IMR-90 (cell line): ENCODE data around the gene DNAJC5. TPM values are rescaled to one million over a fixed set of nuclear protein-coding genes. Genes with fewer than 3 reads are reported as not detected.

Experiments used
- ATAC-seq: fragments of 200-7000 bp; cut with Tn5 transposase; 2 replicates; pipeline ENCODE4 v1.9.1; 2020; ENCODE audit warnings: low read depth, mild to moderate bottlenecking, moderate library complexity
- BruUV-seq: library from RNA; stranded (reverse); fragments of 400-500 nt; replicated peaks from 2 replicates; lab custom pipeline; 2021; lab: Mats Ljungman, UMichigan
- CTCF ChIA-PET: fragments of 300-600 bp; formaldehyde crosslinking; extraction: SDS; loops from one replicate; lab custom pipeline; 2021; ENCODE audit warnings: antibody characterized with exemption; lab: Yijun Ruan, JAX
- POLR2A ChIA-PET: fragments of 300-600 bp; sonication (Branson Sonifier 250); formaldehyde crosslinking; loops from one replicate; lab custom pipeline; 2022; ENCODE audit warnings: antibody characterized with exemption; ENCODE audit not compliant: unreplicated experiment; lab: Charles Lee
- DNase-seq: peaks from one replicate; pipeline ENCODE4 v3.0.0; 2013
- H2AFZ ChIP-seq: replicated peaks from 2 replicates; pipeline ENCODE3; 2013; ENCODE audit warnings: low read length, mild to moderate bottlenecking; ENCODE audit not compliant: poor library complexity
- H2AK5ac ChIP-seq: 2 replicates; pipeline ENCODE4 v1.6.1; 2013; ENCODE audit warnings: low read depth, low read length, inconsistent platforms
- H2AK9ac ChIP-seq: replicated peaks from 2 replicates; pipeline ENCODE3; 2013; ENCODE audit warnings: mild to moderate bottlenecking, low read depth, low read length, moderate library complexity; ENCODE audit not compliant: poor library complexity
- H2BK120ac ChIP-seq: 2 replicates; pipeline ENCODE4 v1.6.1; 2013; ENCODE audit warnings: low read depth, low read length, inconsistent platforms
- H2BK15ac ChIP-seq: 3 replicates; pipeline ENCODE4 v1.6.1; 2013; ENCODE audit warnings: low read depth, low read length, inconsistent platforms
- H2BK20ac ChIP-seq: 2 replicates; pipeline ENCODE4 v1.6.1; 2013; ENCODE audit warnings: low read depth, mild to moderate bottlenecking, inconsistent platforms, low read length, moderate library complexity
- H2BK5ac ChIP-seq: 2 replicates; pipeline ENCODE4 v1.6.1; 2013; ENCODE audit warnings: mild to moderate bottlenecking, low read depth, low read length, inconsistent platforms; ENCODE audit not compliant: poor library complexity, severe bottlenecking
- H3K14ac ChIP-seq: replicated peaks from 2 replicates; pipeline ENCODE4 v1.6.1; 2013; ENCODE audit warnings: low read depth, low read length, inconsistent platforms
- H3K18ac ChIP-seq: 2 replicates; pipeline ENCODE4 v1.6.1; 2013; ENCODE audit warnings: low read depth, low read length, control low read depth
- H3K23ac ChIP-seq: 2 replicates; pipeline ENCODE4 v1.6.1; 2013; ENCODE audit warnings: low read depth, low read length, inconsistent platforms
- H3K27ac ChIP-seq: 2 replicates; pipeline ENCODE4 v1.5.1; 2013; ENCODE audit warnings: mild to moderate bottlenecking, control low read depth, low read length; ENCODE audit not compliant: insufficient read depth
- H3K27me3 ChIP-seq: 2 replicates; pipeline ENCODE4 v1.6.1; 2013; ENCODE audit warnings: low read length; ENCODE audit not compliant: control insufficient read depth, insufficient read depth
- H3K36me3 ChIP-seq: 2 replicates; pipeline ENCODE4 v1.6.1; 2013; ENCODE audit warnings: low read length, mixed read lengths; ENCODE audit not compliant: control insufficient read depth, insufficient read depth
- H3K4ac ChIP-seq: 2 replicates; pipeline ENCODE4 v1.6.1; 2013; ENCODE audit warnings: low read depth, low read length, inconsistent platforms
- H3K4me1 ChIP-seq: 2 replicates; pipeline ENCODE4 v1.6.1; 2013; ENCODE audit warnings: low read length, mixed read lengths; ENCODE audit not compliant: control insufficient read depth, insufficient read depth
- H3K4me2 ChIP-seq: 2 replicates; pipeline ENCODE4 v1.6.1; 2013; ENCODE audit warnings: low read depth, mild to moderate bottlenecking, control low read depth, low read length, moderate library complexity
- H3K4me3 ChIP-seq: 2 replicates; pipeline ENCODE4 v1.5.1; 2013; ENCODE audit warnings: low read depth, mild to moderate bottlenecking, control low read depth, low read length, moderate library complexity; ENCODE audit not compliant: insufficient read depth
- H3K56ac ChIP-seq: 2 replicates; pipeline ENCODE4 v1.6.1; 2013; ENCODE audit warnings: low read length, inconsistent platforms; ENCODE audit not compliant: insufficient read depth; ENCODE audit errors: extremely low read depth
- H3K79me1 ChIP-seq, 2 experiments: 2 replicates each; pipeline ENCODE4 v1.6.1; 2013; ENCODE audit warnings: low read length in 2 of 2, inconsistent platforms in 1 of 2, low read depth in 1 of 2
- H3K9ac ChIP-seq: 2 replicates; pipeline ENCODE4 v1.6.1; 2013; ENCODE audit warnings: low read depth, low read length, control low read depth
- H3K9me1 ChIP-seq: 2 replicates; pipeline ENCODE4 v1.6.1; 2013; ENCODE audit warnings: low read length, inconsistent platforms; ENCODE audit not compliant: insufficient read depth
- H3K9me3 ChIP-seq: 2 replicates; pipeline ENCODE4 v1.6.1; 2013; ENCODE audit warnings: low read length; ENCODE audit not compliant: control insufficient read depth, insufficient read depth
- H4K20me1 ChIP-seq: 2 replicates; pipeline ENCODE4 v1.6.1; 2013; ENCODE audit warnings: low read length, inconsistent platforms; ENCODE audit not compliant: insufficient read depth
- H4K5ac ChIP-seq: 2 replicates; pipeline ENCODE4 v1.6.1; 2013; ENCODE audit warnings: mild to moderate bottlenecking, low read depth, low read length, control low read depth
- H4K8ac ChIP-seq, 2 experiments: 2 replicates each; pipeline ENCODE4 v1.6.1; 2013; ENCODE audit warnings: low read depth in 2 of 2, low read length in 2 of 2, control low read depth in 1 of 2, inconsistent platforms in 1 of 2
- H4K91ac ChIP-seq: 2 replicates; pipeline ENCODE4 v1.6.1; 2013; ENCODE audit warnings: low read depth, low read length, inconsistent platforms; ENCODE audit not compliant: insufficient read depth
- WGBS, 2 experiments: methylation state at CpG; one replicate each; pipeline versions ENCODE4 v1.1.5 to v1.1.7; 2013; ENCODE audit warnings: missing lambda C conversion rate in 2 of 2; ENCODE audit not compliant: insufficient read length in 1 of 2; ENCODE audit errors: extremely low coverage in 2 of 2; 5-methylcytosine and 5-hydroxymethylcytosine counted together
- dilution Hi-C: fragments of 300-500 bp; cut with HindIII; formaldehyde crosslinking; loops from one replicate; pipeline ENCODE4 v1.14.3; 2018; ENCODE audit warnings: low sequenced_read_pairs; ENCODE audit not compliant: unreplicated experiment
- in situ Hi-C: fragments of 300-500 bp; cut with MboI; formaldehyde crosslinking; loops from 3 replicates; pipeline ENCODE4 v1.14.3; 2019; ENCODE audit warnings: low sequenced_read_pairs, inconsistent platforms, mixed read lengths
- intact Hi-C: fragments of 100-400 bp; cut with micrococcal nuclease; formaldehyde crosslinking; loops from 2 replicates; pipeline ENCODE4 v1.10.0; 2022
- polyA plus RNA-seq, 3 experiments: library from polyadenylated mRNA; depleted of rRNA; stranded (reverse); fragments of >200 nt; gene quantifications; 2 replicates each; pipeline ENCODE4 v1.2.3, GENCODE V29; 2012; ENCODE audit warnings: low replicate concordance in 1 of 3
- total RNA-seq: library from RNA; depleted of rRNA; stranded (reverse); fragments of >200 nt; gene quantifications from 2 replicates; pipeline ENCODE4 v1.2.3, GENCODE V29; 2012
- TF ChIP-seq, protein P1 (sequence below): conservative IDR thresholded peaks from 2 replicates; pipeline ENCODE4 v1.5.1; 2012; ENCODE audit warnings: mild to moderate bottlenecking, low read depth, low read length, improper control_type of control experiment

The DNAJC5 gene
- total and polyA plus RNA-seq, 2 of the 4 experiments (the other 2 are of a cell fraction), result 35.6 to 45.2 TPM

DNA sequence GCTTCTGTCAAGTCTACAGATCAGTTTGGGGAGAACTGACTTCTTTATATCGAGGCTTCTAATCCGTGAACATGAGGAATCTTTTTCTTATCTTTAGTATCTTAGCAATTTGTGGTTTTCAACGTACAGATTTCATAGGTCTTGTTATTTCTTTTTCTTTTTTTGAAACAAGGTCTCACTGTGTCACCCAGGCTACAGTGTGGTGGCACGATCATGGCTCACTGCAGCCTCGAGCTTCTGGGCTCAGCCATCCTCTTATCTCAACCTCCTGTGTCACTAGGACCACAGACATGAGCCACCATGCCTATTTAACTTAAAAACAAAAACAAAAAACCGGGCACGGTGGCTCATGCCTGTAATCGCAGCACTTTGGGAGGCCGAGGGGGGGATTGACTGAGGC lies 29.3 kb downstream of the DNAJC5 start:
- no peak overlapping the region for H3K9ac ChIP-seq
- no peak for ATAC-seq
- no TSS peak for BruUV-seq
- H3K36me3 ChIP-seq, result peaks cover 26% of the 10 kb centered on the region
- peaks cover 79% of the 10 kb centered on the region for H4K20me1 ChIP-seq
- H2BK5ac ChIP-seq, result no peak overlapping the region
- no peak overlapping the region for H4K5ac ChIP-seq
- H3K27ac ChIP-seq, result no peak overlapping the region
- H3K4me1 ChIP-seq, result no peaks in the 10 kb centered on the region
- CTCF ChIA-PET, result no interaction called here
- H3K56ac ChIP-seq, result no peak overlapping the region
- no peak overlapping the region for H3K4me3 ChIP-seq
- H2AK5ac ChIP-seq, result no peak overlapping the region
- H3K18ac ChIP-seq, result no peak overlapping the region
- H3K9me3 ChIP-seq, result no peaks in the 10 kb centered on the region
- intact Hi-C loops, result no loop called here
- no CpG with 5 or more reads among the region's 9 CpGs for WGBS, 2 experiments
- no peak overlapping the region for H2AFZ ChIP-seq
- no peak overlapping the region for H3K4me2 ChIP-seq
- no peak overlapping the region for H2BK20ac ChIP-seq
- H3K23ac ChIP-seq, result no peak overlapping the region
- no peak overlapping the region for H4K91ac ChIP-seq
- POLR2A ChIA-PET, result no interaction called here
- in situ Hi-C loops, result no loop called here
- H2BK120ac ChIP-seq, result no peak overlapping the region
- no peak overlapping the region for H2AK9ac ChIP-seq
- H3K9me1 ChIP-seq, result no peaks in the 10 kb centered on the region
- H3K79me1 ChIP-seq, result peaks cover 30 to 74% of the 10 kb centered on the region in 2 experiments
- H2BK15ac ChIP-seq, result no peak overlapping the region
- dilution Hi-C loops, result no loop called here
- H3K27me3 ChIP-seq, result no peaks in the 10 kb centered on the region
- no peak overlapping the region for H3K4ac ChIP-seq
- H4K8ac ChIP-seq, result no peak overlapping the region
- no peak for DNase-seq
- TF ChIP-seq, protein P1, sequence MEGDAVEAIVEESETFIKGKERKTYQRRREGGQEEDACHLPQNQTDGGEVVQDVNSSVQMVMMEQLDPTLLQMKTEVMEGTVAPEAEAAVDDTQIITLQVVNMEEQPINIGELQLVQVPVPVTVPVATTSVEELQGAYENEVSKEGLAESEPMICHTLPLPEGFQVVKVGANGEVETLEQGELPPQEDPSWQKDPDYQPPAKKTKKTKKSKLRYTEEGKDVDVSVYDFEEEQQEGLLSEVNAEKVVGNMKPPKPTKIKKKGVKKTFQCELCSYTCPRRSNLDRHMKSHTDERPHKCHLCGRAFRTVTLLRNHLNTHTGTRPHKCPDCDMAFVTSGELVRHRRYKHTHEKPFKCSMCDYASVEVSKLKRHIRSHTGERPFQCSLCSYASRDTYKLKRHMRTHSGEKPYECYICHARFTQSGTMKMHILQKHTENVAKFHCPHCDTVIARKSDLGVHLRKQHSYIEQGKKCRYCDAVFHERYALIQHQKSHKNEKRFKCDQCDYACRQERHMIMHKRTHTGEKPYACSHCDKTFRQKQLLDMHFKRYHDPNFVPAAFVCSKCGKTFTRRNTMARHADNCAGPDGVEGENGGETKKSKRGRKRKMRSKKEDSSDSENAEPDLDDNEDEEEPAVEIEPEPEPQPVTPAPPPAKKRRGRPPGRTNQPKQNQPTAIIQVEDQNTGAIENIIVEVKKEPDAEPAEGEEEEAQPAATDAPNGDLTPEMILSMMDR, result no peak
- H3K14ac ChIP-seq, result no peak overlapping the region
